ENCODE measurements around the gene RCN2. TPM values are rescaled to one million over a fixed set of nuclear protein-coding genes. Genes with fewer than 3 reads are reported as not detected.

RCN2 gene
- total RNA-seq, 1 donor from 2014 or later = 39.4 TPM

DNA sequence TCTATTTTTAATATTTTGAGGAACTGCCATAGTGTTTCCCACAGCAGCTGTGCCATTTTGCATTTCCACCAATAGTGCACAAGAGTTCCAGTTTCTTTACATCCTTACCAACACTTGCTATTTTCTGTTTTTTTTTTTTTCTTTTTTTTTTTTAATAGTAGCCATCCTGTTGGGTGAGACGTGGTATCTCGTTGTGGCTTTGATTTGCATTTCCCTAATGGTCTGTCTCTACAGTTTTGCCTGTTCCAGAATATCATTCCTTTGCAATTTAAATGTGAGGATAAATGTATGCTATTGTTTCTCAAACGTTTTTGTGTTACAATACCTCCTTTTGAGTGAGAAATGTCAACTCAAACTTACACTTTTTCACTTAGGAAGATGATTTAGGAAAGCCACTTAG, 22.4 kb downstream of the RCN2 start:
- ATAC-seq (no peak), DNase-seq (no peak)
- TF ChIP-seq, protein P1, sequence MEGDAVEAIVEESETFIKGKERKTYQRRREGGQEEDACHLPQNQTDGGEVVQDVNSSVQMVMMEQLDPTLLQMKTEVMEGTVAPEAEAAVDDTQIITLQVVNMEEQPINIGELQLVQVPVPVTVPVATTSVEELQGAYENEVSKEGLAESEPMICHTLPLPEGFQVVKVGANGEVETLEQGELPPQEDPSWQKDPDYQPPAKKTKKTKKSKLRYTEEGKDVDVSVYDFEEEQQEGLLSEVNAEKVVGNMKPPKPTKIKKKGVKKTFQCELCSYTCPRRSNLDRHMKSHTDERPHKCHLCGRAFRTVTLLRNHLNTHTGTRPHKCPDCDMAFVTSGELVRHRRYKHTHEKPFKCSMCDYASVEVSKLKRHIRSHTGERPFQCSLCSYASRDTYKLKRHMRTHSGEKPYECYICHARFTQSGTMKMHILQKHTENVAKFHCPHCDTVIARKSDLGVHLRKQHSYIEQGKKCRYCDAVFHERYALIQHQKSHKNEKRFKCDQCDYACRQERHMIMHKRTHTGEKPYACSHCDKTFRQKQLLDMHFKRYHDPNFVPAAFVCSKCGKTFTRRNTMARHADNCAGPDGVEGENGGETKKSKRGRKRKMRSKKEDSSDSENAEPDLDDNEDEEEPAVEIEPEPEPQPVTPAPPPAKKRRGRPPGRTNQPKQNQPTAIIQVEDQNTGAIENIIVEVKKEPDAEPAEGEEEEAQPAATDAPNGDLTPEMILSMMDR (IDR thresholded peaks at IDR 0.05) = no peak
- Histone ChIP-seq H3K27ac (no peak overlapping the region), H3K9me3 (no peaks in the 10 kb centered on the region), H3K4me1 (no peaks in the 10 kb centered on the region), H3K27me3 (no peaks in the 10 kb centered on the region), H3K4me3 (no peak overlapping the region), H3K36me3 (peaks cover 18% of the 10 kb centered on the region)
- intact Hi-C loops (cut with DNase I) = no loop called here

DNA sequence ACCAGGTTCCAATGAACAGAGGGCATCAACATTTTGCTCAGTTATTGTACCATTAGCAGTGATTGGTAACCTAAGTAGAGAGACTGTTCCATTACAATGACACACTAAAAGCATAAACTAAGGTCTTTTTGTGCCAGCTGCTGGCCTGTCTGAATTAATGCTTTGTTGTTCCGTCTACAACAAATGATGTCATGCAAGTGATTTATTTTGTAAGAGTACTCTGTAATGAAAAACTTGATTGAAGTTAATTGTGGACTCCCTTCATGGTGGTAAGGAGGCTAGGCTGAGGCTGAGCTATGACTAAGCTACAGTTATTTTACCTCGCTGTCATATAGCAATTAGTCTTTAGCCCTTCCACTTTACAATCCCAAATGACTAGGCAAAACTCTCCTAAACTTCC, 23.2 kb downstream of the RCN2 start:
- DNase-seq (no peak), ATAC-seq (no peak)
- intact Hi-C loops (cut with DNase I) = no loop called here
- Histone ChIP-seq H3K36me3 (peaks cover 10% of the 10 kb centered on the region), H3K9me3 (no peaks in the 10 kb centered on the region), H3K27me3 (no peaks in the 10 kb centered on the region), H3K4me3 (no peak overlapping the region), H3K27ac (no peak overlapping the region), H3K4me1 (no peaks in the 10 kb centered on the region)
- TF ChIP-seq, protein P1 (IDR thresholded peaks at IDR 0.05) = no peak

DNA sequence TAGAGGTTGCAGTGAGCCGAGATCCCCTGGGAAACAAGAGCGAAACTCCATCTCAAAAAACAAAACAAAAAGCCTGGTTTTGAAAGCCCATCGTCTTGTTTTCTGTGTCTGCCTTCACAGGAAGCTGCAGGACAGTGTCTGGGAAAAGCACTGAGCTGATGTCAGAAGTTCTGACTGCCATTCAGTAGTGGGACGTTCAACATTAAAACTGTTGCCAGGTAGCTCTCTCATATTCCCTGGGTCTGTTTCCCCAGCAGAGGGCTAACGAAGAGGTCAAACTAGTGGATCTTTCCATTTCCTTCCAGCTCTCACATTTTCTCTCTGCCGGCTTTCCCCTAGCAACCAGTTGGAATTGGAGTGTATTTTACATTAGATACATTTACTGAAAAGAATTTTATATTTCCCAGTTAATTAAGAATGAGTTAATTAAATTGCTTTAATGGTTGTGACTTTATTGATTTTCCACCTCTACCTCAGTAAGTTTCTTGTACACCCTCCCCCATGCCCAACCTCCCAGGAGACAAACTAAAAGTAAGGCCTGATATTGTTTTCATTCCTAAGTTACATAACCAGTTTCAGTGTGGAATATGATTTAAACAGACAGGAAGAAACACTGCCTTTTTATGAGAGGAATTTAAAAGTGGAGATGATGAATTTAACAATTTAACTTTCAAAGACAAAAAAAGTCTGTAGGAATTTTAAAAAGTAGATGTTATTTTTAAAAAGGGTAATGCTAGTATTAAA, 29.9 kb downstream of the RCN2 start:
- H3K36me3 ChIP-seq = no peaks in the 10 kb centered on the region
- no peaks in the 10 kb centered on the region for H3K4me1 ChIP-seq
- TF ChIP-seq, protein P1 (IDR thresholded peaks at IDR 0.05) = no peak
- DNase-seq (no peak), ATAC-seq (no peak)
- no peaks in the 10 kb centered on the region for H3K9me3 ChIP-seq
- no peak overlapping the region for H3K27ac ChIP-seq
- no peak overlapping the region for H3K4me3 ChIP-seq
- H3K27me3 ChIP-seq = peaks cover 4% of the 10 kb centered on the region
- intact Hi-C loops (cut with DNase I) = no loop called here

DNA sequence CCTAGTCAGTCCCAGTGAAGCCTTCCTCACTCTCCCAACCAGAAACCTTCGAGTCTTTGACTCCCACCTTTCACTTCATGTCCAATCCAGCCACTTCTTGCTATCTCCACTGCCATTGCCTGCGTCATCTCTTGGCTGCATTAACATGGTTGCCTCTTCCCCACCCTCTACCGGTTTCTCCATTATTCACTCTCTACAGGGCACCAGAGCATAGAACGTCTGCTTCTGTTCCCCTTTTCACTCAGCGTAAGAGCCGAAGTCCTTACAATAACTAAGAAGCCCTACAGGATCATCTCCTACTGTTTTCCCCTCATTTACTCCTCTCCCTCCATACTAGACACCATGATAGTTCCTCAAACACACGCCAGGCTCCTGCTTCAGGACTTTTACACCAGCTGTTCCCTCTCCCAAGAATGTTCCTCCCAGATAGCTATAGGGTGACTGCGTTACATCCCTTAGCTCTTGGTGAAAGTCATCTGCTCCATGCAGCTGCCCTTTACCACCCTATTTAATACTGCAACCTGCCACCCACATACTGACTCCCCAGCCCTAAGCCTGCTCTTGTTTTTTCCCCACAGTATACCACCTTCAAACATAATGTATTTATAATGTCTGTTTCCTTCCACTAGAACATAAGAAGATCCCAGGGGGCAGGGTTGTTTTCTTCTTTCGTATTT, 30.9 kb downstream of the RCN2 start:
- DNase-seq = no peak

DNA sequence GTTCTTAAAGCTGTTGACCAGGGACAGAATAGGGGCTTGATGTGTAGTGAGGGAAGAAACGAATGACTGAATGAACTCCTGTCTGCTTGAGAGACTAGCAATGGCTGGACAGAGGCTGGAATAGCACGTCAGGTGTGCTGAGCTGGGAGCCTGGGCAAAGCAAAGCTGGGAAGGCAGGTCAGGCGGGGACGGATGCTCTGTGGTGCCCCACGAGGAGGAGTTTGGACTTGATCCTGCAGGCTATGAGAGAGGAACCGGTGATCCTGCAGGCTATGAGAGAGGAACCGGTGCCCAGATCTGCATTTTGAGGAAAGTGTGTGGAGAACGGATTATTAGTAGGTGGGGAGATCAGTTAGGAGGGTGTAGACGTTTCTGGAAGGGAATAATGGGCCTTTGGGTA, 32.0 kb downstream of the RCN2 start:
- Histone ChIP-seq H3K27me3 (peaks cover 4% of the 10 kb centered on the region), H3K4me3 (no peak overlapping the region), H3K36me3 (no peaks in the 10 kb centered on the region), H3K4me1 (no peaks in the 10 kb centered on the region), H3K9me3 (no peaks in the 10 kb centered on the region), H3K27ac (no peak overlapping the region)
- intact Hi-C loops (cut with DNase I) = no loop called here
- TF ChIP-seq, protein P1 (IDR thresholded peaks at IDR 0.05) = no peak
- peak; percentile 37 for ATAC-seq
- DNase-seq = no peak

More for the DNA sequence above, 30.9 kb downstream of the RCN2 start:
- ATAC-seq = no peak
- peaks cover 4% of the 10 kb centered on the region for H3K27me3 ChIP-seq
- no peak overlapping the region for H3K4me3 ChIP-seq
- no peaks in the 10 kb centered on the region for H3K4me1 ChIP-seq
- H3K27ac ChIP-seq = no peak overlapping the region
- no peaks in the 10 kb centered on the region for H3K9me3 ChIP-seq
- intact Hi-C loops (cut with DNase I) = no loop called here
- no peaks in the 10 kb centered on the region for H3K36me3 ChIP-seq
- TF ChIP-seq, protein P1 (IDR thresholded peaks at IDR 0.05) = no peak
